Trophoblast cell (in vitro differentiated cells and primary cell): Measurements from ENCODE around the gene KCNQ1.

Experiments used
- DNase-seq, 2 donors: peaks; one replicate each; pipeline ENCODE4 v3.0.0-alpha.2; 2016
- H2AFZ ChIP-seq: 2 replicates; pipeline ENCODE4 v1.6.1; 2013; ENCODE audit warnings: low read length, moderate library complexity, mild to moderate bottlenecking; ENCODE audit not compliant: insufficient read depth, poor library complexity
- H2AK5ac ChIP-seq: 2 replicates; pipeline ENCODE4 v1.6.1; 2013; ENCODE audit warnings: mild to moderate bottlenecking, low read length
- H2BK120ac ChIP-seq: 2 replicates; pipeline ENCODE4 v1.6.1; 2013; ENCODE audit warnings: low read length, mild to moderate bottlenecking, moderate library complexity; ENCODE audit not compliant: insufficient read depth, poor library complexity
- H2BK12ac ChIP-seq: 2 replicates; pipeline ENCODE4 v1.6.1; 2013; ENCODE audit warnings: mild to moderate bottlenecking, low read length, moderate library complexity
- H2BK5ac ChIP-seq: 2 replicates; pipeline ENCODE4 v1.6.1; 2013; ENCODE audit warnings: low read length, low read depth, moderate library complexity, mild to moderate bottlenecking; ENCODE audit not compliant: poor library complexity
- H3K14ac ChIP-seq: 2 replicates; pipeline ENCODE4 v1.6.1; 2013; ENCODE audit warnings: mild to moderate bottlenecking, low read length
- H3K18ac ChIP-seq: 2 replicates; pipeline ENCODE4 v1.6.1; 2013; ENCODE audit warnings: mild to moderate bottlenecking, low read length
- H3K23ac ChIP-seq: 2 replicates; pipeline ENCODE4 v1.6.1; 2013; ENCODE audit warnings: low read length
- H3K27ac ChIP-seq: 2 replicates; pipeline ENCODE4 v1.5.1; 2013; ENCODE audit warnings: low read depth, mild to moderate bottlenecking, inconsistent platforms, low read length, moderate library complexity
- H3K27me3 ChIP-seq: 2 replicates; pipeline ENCODE4 v1.6.1; 2013; ENCODE audit warnings: inconsistent platforms, mild to moderate bottlenecking, low read length, moderate library complexity; ENCODE audit not compliant: insufficient read depth
- H3K36me3 ChIP-seq, 2 experiments: 1 replicate in 1 of 2; 2 replicates in 1 of 2; pipeline ENCODE4 v1.6.1; 2013; ENCODE audit warnings: low read length in 2 of 2, mild to moderate bottlenecking in 2 of 2, moderate library complexity in 1 of 2; ENCODE audit not compliant: insufficient read depth in 2 of 2, control insufficient read depth in 1 of 2
- H3K4ac ChIP-seq: 2 replicates; pipeline ENCODE4 v1.6.1; 2013; ENCODE audit warnings: low read depth, mild to moderate bottlenecking, low read length, moderate library complexity
- H3K4me1 ChIP-seq, 2 experiments: 1 replicate in 1 of 2; 2 replicates in 1 of 2; pipeline ENCODE4 v1.6.1; 2013; ENCODE audit warnings: low read length in 2 of 2, mild to moderate bottlenecking in 2 of 2, moderate library complexity in 1 of 2; ENCODE audit not compliant: insufficient read depth in 2 of 2, control insufficient read depth in 1 of 2
- H3K4me2 ChIP-seq: 2 replicates; pipeline ENCODE4 v1.6.1; 2013; ENCODE audit warnings: inconsistent platforms, mild to moderate bottlenecking, low read length, moderate library complexity
- H3K4me3 ChIP-seq: 2 replicates; pipeline ENCODE4 v1.5.1; 2013; ENCODE audit warnings: mild to moderate bottlenecking, low read depth, low read length, inconsistent platforms
- H3K79me1 ChIP-seq: one replicate; pipeline ENCODE4 v1.6.1; 2013; ENCODE audit warnings: low read length
- H3K79me2 ChIP-seq: 2 replicates; pipeline ENCODE4 v1.6.1; 2013; ENCODE audit warnings: low read length, mild to moderate bottlenecking; ENCODE audit not compliant: control insufficient read depth, insufficient read depth, poor library complexity
- H3K9ac ChIP-seq: 2 replicates; pipeline ENCODE4 v1.6.1; 2013; ENCODE audit warnings: mild to moderate bottlenecking, low read length
- H3K9me3 ChIP-seq: 2 replicates; pipeline ENCODE4 v1.6.1; 2013; ENCODE audit warnings: low read depth, mild to moderate bottlenecking, control low read depth, inconsistent platforms, low read length; ENCODE audit not compliant: insufficient read depth
- H4K12ac ChIP-seq: 2 replicates; pipeline ENCODE4 v1.6.1; 2013; ENCODE audit warnings: low read depth, mild to moderate bottlenecking, low read length, moderate library complexity
- H4K8ac ChIP-seq: 2 replicates; pipeline ENCODE4 v1.6.1; 2013; ENCODE audit warnings: low read depth, mild to moderate bottlenecking, low read length, moderate library complexity
- H4K91ac ChIP-seq: one replicate; pipeline ENCODE4 v1.6.1; 2013; ENCODE audit warnings: low read depth, mild to moderate bottlenecking, low read length, moderate library complexity
- WGBS: extraction: QIAGEN DNeasy Blood & Tissue Kit; methylation state at CpG from one replicate; pipeline ENCODE4 v1.1.7; 2013; ENCODE audit warnings: missing lambda C conversion rate; ENCODE audit not compliant: insufficient read length, insufficient coverage; ENCODE audit errors: extremely low coverage; 5-methylcytosine and 5-hydroxymethylcytosine counted together

Gene KCNQ1

DNA sequence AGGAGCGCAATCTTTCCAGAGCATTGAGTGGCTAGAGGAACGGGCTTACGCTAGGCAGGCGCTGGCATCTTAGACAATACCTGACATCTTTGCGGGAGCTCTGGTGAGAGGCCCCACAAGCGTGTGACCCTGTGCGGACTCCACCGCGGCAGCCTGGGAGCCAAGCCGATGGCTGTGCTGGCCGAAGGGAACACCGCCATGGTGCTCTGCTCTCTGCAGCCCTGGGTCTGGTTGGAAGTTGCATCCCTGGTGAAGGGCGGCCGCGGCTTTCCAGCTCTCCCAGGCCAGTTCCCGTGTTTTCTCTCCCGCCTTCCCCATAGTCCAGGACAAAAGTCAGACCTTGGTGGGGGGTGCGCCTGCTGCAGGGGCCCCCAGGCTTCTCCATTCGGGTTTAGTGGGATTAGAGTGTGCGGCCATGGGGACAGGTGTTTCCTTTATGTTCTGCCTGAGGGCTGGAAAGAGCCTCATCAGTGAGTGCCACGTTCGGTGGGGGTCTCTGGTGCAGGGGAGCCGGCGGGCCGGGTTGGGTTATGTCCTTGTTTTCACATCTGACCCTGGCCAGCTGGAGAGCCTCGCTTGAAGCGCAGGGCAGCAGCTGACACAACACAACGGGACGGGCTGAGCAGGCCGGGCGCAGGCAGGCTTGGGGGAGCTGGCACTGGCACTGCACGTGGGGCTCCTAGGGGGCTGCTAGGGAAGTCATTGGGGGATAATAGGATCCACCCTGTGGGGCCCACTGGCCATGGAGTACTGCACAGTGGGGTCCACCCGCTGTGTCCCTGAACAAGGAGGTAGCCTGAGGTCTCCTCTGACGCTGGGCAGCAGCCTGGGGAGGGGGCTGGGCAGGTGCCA lies 94.8 kb downstream of the KCNQ1 start:
- H2AK5ac ChIP-seq: no peak overlapping the region
- H3K79me2 ChIP-seq: no peaks in the 10 kb centered on the region
- H3K14ac ChIP-seq: no peak overlapping the region
- H3K18ac ChIP-seq: no peak overlapping the region
- no peak overlapping the region for H4K8ac ChIP-seq
- no peak overlapping the region for H3K4ac ChIP-seq
- no peak overlapping the region for H3K4me2 ChIP-seq
- no peak overlapping the region for H4K91ac ChIP-seq
- no peak overlapping the region for H3K27ac ChIP-seq
- H3K4me1 ChIP-seq: peaks cover 3% of the 10 kb centered on the region in 2 experiments
- no peak overlapping the region for H2AFZ ChIP-seq
- WGBS: no CpG with 5 or more reads among the region's 34 CpGs
- H3K27me3 ChIP-seq: no peaks in the 10 kb centered on the region
- H3K79me1 ChIP-seq: peaks cover 8% of the 10 kb centered on the region
- no peak overlapping the region for H3K4me3 ChIP-seq
- H3K23ac ChIP-seq: no peak overlapping the region
- H4K12ac ChIP-seq: no peak overlapping the region
- H3K36me3 ChIP-seq: no peaks in the 10 kb centered on the region
- no peak for DNase-seq
- peaks cover 2% of the 10 kb centered on the region for H3K9me3 ChIP-seq
- H2BK120ac ChIP-seq: no peak overlapping the region
- H2BK12ac ChIP-seq: no peak overlapping the region
- H3K9ac ChIP-seq: no peak overlapping the region
- no peak overlapping the region for H2BK5ac ChIP-seq

DNA sequence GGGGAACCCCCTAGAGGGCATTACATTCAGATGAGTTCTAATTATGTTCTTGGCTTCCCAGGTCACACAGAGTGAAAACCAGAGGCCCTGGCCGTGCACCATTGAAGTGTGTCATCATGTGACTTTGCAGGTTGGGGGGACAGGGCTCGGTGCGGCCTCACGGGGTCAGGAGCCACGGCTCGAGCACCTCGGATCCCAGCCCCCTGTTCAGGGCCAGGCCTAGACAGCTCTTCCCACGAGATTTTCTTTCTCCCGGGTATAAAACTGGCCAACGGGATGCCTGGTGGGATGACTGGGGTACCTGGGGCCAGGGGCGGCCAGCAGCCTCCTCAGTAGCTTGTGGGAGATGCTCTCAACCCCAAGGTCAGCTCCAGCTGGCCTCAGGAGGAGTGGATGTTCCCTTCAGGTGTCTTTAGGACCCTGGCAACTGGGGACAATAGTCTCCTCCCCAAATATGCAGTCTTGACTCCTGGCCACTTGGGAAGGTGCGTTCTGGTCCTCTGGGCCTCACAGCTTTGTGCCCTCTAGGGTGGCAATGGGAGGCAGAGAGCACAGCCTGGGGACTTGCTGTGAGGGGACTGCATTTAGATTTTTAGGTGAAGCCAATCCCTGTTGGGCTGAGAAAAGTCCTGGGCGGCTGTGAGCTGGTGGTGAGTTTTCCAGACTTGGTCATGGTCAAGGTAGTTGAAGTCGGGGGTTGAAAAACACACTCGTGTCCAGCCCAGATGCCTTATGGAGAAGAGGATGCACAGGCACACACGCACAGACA lies 95.6 kb downstream of the KCNQ1 start:
- H3K9ac ChIP-seq: no peak overlapping the region
- H3K4me1 ChIP-seq: no peaks in the 10 kb centered on the region
- H4K91ac ChIP-seq: no peak overlapping the region
- H3K4ac ChIP-seq: no peak overlapping the region
- no CpG with 5 or more reads among the region's 16 CpGs for WGBS
- H3K79me1 ChIP-seq: no peaks in the 10 kb centered on the region
- H3K36me3 ChIP-seq: no peaks in the 10 kb centered on the region
- H4K8ac ChIP-seq: no peak overlapping the region
- H2BK5ac ChIP-seq: no peak overlapping the region
- H3K14ac ChIP-seq: no peak overlapping the region
- no peak overlapping the region for H2BK12ac ChIP-seq
- no peaks in the 10 kb centered on the region for H3K79me2 ChIP-seq
- no peak overlapping the region for H3K27ac ChIP-seq
- no peak overlapping the region for H2AFZ ChIP-seq
- H4K12ac ChIP-seq: no peak overlapping the region
- H3K27me3 ChIP-seq: no peaks in the 10 kb centered on the region
- peaks cover 2% of the 10 kb centered on the region for H3K9me3 ChIP-seq
- no peak overlapping the region for H2BK120ac ChIP-seq
- H3K23ac ChIP-seq: no peak overlapping the region
- H3K18ac ChIP-seq: no peak overlapping the region
- H3K4me2 ChIP-seq: no peak overlapping the region
- H3K4me3 ChIP-seq: no peak overlapping the region
- DNase-seq: no peak
- H2AK5ac ChIP-seq: no peak overlapping the region

DNA sequence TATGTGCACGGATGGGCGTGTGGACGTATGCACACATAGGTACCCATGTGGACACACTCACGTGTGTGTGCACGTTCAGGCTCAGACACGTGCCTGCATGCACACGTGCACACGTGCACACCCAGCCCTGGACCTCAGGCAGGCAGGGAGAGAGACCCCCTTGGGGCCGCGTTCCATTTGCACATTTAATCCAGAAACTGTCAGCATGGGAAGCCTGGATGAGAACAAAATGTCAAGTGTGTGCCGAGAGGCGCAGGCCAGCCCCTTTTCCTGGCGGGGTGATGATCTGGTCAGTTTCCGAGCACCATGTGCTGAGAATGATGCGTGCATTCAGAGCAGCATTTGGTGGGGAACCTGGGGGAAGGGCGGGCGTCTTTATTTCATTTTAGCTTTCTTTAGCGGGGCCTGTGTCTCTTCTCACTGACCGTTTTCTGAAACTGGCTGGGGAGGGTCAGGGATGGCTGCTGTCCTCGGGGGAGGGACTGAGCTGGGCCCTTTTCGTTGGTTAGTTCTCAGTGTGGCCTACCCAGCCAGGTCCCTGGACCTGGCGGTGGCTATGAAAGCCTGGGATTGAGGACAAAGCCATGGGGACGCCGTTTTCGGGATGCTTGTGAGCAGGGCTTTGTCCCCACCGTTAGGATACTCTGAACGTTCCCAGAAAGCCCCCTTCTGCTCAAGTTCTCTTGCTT lies 96.3 kb downstream of the KCNQ1 start:
- H4K91ac ChIP-seq: no peak overlapping the region
- H3K4ac ChIP-seq: no peak overlapping the region
- no peaks in the 10 kb centered on the region for H3K36me3 ChIP-seq
- no peak overlapping the region for H3K27ac ChIP-seq
- H3K27me3 ChIP-seq: no peaks in the 10 kb centered on the region
- peaks cover 2% of the 10 kb centered on the region for H3K9me3 ChIP-seq
- no peak overlapping the region for H3K9ac ChIP-seq
- no peak overlapping the region for H2BK12ac ChIP-seq
- no peak overlapping the region for H4K8ac ChIP-seq
- H3K79me2 ChIP-seq: no peaks in the 10 kb centered on the region
- DNase-seq: no peak
- no peak overlapping the region for H4K12ac ChIP-seq
- H3K14ac ChIP-seq: no peak overlapping the region
- WGBS: no CpG with 5 or more reads among the region's 27 CpGs
- no peak overlapping the region for H3K4me3 ChIP-seq
- H3K23ac ChIP-seq: no peak overlapping the region
- no peaks in the 10 kb centered on the region for H3K79me1 ChIP-seq
- H2AK5ac ChIP-seq: no peak overlapping the region
- H3K4me1 ChIP-seq: no peaks in the 10 kb centered on the region
- H2BK120ac ChIP-seq: no peak overlapping the region
- H3K18ac ChIP-seq: no peak overlapping the region
- H2AFZ ChIP-seq: no peak overlapping the region
- H2BK5ac ChIP-seq: no peak overlapping the region
- no peak overlapping the region for H3K4me2 ChIP-seq

DNA sequence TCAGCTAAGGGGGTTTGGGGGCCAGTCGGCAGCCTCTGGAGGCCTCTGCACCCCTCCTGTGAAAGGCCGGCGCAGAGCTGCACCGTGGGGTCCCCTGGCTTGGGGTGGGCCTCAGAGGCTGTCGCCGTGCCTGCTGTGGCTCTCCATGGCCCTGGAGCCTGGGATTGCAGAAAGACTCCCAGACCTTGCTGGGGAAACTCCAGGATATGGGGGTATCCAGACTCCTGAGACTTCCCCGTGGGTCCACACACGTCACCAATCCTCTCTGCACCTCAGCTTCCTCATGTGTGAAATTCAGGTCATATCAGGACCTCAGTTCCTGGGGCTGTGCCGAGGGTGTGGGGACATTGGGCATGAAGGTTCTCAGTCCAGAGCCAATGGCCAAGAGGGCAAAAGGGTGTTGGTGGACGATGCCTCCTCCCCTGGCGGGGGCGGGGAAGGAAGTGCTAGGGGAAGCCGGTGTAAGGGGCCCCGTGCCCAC lies 97.1 kb downstream of the KCNQ1 start:
- WGBS: no CpG with 5 or more reads among the region's 14 CpGs
- Histone ChIP-seq H3K23ac (no peak overlapping the region), H3K9me3 (peaks cover 2% of the 10 kb centered on the region), H3K79me2 (no peaks in the 10 kb centered on the region), H3K36me3 (no peaks in the 10 kb centered on the region), H3K4me1 (no peaks in the 10 kb centered on the region), H3K4me3 (no peak overlapping the region), H3K9ac (no peak overlapping the region), H4K12ac (no peak overlapping the region), H2BK120ac (no peak overlapping the region), H3K27me3 (no peaks in the 10 kb centered on the region), H3K4ac (no peak overlapping the region), H3K4me2 (no peak overlapping the region), H2BK12ac (no peak overlapping the region), H3K18ac (no peak overlapping the region), H2BK5ac (no peak overlapping the region), H2AFZ (no peak overlapping the region), H4K8ac (no peak overlapping the region), H4K91ac (no peak overlapping the region), H3K79me1 (no peaks in the 10 kb centered on the region), H3K27ac (no peak overlapping the region), H3K14ac (no peak overlapping the region), H2AK5ac (no peak overlapping the region)
- DNase-seq: no peak
